HG03378 (cell line): Measurements from ENCODE around the gene FN3K.

ENCODE experiments used
- ATAC-seq: cut with Tn5 transposase; IDR thresholded peaks from one replicate; pipeline ENCODE4 v1.9.1; 2021; ENCODE audit warnings: mild to moderate bottlenecking, moderate library complexity; ENCODE audit not compliant: unreplicated experiment

The FN3K gene

DNA sequence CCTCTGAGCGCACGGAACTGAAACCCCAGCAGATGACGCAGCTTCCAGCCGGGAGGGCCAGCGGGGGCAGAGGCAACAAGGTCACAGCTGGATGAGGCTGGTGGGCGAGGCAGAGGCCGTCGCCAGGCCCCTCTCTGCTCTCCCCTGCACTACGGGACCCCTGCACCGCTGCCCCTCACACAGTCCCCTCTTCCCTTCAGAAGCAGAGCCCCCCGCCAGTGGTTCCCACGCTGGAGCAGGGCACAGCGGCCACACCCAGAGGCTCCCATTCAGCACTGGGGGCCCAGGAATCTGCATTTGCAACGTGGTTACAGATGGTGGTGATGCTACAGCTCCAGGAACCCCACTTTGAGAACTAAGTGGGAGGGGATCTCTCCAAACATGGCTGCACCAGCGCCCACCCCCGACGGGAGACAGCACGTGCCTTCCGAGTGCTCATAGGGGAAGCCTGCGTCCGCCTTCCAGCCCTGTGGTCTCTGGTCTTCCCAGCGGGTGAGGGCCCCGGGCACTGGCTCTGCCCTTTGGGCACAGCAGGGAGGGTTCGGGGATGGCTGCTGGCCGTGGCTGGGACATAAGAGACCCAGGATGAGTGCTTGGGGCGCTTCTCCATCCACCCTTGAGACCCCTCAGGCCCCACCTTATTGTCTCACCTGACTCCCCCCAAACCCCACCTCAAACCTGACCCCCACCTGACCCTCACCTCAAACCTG lies 32.2 kb upstream of the FN3K start:
- ATAC-seq: no peak

DNA sequence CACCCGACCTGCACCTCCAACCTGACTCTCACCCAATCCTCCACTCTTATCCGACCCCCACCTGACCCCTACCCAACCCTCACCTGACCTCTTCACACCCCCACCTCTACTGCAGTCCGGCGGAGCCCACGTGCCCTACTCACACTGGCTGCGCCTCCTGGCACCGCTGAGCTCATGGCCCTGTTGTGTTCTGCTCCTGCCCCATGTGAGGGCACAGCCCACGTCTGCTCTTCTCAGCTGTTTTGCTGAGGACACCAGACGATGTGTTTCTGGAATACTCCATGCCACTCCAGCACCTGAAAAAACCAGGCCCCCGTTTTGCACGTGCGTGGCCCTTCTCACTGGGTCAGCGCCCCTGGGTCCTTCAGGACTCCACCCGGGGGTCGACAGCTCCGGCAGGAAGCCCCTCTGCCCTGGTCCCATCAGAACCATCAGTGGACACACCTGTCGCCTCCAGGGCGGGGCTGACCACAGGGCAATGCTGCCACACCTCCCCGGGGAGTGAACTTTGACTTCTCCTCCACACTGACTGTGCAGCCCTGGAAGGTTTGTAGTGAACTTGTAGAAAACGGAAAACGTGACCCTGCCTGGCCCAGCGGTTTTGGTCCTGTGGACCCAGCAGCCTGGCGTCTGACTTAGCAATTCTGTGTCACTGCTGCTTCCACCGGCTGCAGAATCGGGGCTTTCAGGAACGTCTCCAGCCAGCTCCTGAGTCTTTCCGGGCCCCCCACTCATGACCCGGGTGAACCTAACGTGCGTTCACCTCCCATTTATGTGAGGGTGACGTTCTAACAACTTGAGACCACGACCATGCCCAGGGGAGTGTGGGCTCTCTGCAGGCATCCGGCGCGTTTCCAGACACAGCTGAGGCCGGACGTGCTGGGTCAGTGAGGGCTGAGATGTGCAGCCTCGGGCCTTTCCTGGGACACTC lies 31.2 kb upstream of the FN3K start:
- no peak for ATAC-seq

DNA sequence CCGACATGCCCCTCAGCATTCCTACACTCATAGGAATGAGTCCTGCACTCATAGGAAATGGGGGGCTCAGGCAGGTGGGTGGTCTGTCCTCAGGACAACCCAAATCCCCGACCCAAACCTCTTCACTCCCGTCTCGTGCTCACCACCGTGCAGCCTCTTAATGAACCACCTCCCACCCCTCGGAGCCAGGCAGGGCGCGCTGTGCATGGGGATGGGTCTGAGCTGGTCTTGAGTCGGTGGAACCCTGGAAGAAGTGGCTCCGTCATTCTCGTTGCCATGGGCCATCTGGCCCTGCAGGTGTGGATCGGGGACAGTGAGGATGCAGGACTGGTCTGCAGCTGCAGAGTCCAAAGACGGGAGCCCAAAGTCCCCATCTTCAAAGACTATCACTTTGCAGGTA lies 30.5 kb upstream of the FN3K start:
- ATAC-seq: no peak

- ATAC-seq: no peak
Observed at GRCh38 chr17:82705756-82706155, 29.7 kb upstream of the FN3K start.

DNA sequence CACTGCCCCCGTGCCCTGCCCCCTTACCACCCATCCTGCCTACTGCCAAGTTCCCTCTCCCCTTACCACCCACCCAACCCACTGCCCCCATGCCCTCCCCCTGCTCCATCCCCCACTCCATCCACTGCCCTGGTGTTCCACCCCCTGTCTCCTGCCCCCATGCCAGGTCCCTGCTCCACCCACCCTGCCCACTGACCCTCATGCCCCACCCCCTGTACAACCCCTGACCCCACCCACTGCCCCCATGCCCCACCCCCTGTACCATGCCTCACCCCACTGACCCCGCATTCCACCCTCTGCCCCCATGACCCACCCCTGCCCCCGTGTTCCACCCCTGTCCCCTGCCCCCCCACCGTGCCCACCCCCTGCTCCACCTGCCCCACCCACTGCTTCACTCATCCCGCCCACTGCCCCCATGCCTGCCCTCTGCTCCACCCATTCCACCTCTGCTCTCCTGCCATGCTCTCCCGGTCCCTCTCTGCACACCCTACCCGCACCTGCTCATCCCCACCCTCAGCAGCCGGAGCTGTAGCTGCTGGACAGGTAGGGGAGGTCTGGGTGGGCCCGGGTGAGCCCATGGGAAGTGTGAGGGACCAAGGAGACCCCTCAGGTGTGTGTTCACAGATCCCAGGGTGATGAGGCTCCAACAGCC lies 26.3 kb upstream of the FN3K start:
- no peak for ATAC-seq

DNA sequence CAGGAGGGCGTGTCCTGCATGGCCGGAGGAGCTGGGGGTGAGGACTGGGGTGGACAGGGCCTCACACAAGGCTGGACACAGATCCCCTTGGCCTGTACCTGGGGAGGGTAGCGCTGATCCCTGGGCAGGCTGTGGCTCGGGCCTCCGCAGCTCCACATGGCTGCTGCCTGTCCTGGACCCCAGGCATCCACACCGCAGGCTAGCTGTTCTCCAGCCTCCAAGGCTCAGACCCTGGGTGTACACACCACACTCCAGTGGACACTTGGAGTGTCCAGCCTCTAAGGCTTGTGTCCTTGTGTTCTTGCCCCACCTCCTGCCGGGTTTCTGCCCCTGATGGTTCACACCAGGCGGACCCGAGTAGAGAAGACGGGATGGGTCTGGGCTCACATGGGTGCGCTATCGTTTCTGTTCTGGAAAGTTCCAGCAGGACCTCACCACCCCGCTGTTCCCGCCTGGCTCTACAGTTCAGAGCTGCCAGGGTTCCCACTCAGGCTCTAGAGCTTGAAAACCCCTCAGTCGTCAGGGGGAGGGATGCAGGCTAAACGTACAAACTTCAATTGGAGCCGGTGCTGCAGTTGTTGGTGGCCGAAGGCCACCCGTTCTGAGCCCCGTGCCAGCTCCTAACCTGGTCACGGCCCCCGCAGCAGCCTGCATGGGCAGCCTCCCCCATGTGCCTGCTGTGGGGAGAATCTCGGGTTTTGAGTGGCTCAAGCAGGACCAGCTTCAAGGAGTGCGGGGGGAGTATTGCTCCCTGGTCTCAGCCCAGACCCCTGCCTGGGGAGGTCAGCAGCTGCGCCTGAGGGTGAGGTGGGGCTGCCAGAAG lies 25.5 kb upstream of the FN3K start:
- no peak for ATAC-seq

DNA sequence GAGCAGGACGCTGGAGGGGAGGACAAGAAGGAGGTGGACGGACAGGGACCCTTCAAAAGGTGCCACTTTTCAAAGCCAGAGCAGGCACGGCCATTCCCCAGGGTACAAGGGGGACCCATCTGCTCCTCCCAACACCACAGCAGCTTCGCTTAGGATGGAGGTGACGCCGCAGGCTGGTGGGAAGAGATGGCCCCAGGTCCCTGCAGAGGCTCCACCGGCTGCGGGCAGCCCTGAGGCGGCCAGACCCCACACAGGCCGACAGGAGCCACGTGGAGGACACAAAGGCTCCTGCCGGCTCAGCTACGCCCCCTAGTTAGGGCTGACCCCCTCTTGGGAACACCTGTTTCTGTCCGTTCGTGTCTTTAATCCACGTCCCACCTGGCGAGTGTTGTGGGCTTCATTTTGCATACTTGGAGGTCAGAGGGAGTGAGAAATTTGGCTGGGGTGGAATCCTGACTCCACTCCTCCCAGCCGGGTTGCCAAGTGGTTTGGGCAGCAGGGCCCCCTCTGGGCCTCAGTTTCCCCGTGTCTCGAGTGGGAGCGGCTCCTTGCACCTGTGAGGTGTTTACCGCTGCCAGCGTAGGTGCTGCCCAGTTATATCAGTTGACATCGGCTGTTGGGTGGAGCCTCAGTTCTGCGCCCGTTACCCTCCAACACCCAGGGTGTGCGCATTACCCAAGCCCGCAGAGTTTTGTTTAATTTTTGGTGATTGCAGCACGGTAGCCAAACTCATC lies 24.7 kb upstream of the FN3K start:
- no peak for ATAC-seq

- no peak for ATAC-seq
Observed at GRCh38 chr17:82713071-82713723, 22.2 kb upstream of the FN3K start.

- no peak for ATAC-seq
Observed at GRCh38 chr17:82716203-82717010, 19.0 kb upstream of the FN3K start, which contains the start of gene FN3KRP. TSS of gene FN3KRP (plus strand) at chr17:82716706. CDS start at chr17:82716756, 50 bp downstream.

DNA sequence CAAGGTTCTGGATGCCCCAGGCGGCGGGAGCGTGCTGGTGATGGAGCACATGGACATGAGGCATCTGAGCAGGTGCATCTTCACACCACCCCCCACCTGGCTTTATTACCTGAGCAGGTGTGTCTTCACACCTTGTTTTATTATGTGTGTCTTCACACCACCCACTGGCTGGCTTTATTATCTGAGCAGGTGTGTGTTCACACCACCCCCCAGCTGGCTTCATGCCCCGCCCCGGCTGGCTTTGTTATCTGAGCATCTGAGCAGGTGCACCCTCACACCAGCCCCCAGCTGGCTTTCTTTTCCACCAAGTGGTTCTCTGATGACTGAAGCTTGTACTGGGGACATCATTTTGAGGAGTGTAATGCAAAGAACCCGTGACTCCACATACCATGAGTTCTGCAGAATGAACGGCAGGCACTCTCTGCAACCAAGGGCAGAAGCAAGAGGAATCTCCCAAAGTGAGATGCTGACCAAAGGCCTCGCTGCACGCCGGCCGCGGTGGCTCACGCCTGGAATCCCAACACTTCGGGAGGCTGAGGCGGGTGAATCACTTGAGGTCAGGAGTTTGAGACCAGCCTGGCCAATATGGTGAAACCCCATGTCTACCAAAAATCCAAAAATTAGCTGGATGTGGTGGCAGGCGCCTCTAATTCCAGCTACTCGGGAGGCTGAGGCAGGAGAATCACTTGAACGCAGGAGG lies 16.3 kb upstream of the FN3K start:
- no peak for ATAC-seq

DNA sequence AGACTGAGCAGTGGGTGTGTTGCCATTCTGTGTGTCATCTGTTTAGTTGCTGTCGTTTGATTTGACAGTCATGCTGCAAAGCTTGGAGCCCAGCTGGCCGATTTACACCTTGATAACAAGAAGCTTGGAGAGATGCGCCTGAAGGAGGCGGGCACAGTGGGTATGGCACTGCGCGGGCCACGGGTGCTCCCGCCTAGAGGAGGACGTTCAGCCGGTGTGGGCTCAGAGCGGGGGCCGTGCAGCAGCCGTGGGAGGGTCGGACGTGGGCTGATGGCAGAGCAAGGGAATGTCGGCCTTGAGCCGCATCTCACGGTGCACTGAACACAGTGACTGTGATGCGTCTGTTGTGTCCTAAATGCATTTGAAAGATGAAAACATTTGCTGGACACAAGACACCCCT lies 15.2 kb upstream of the FN3K start:
- no peak for ATAC-seq

- no peak for ATAC-seq
Observed at GRCh38 chr17:82722341-82723013, 12.9 kb upstream of the FN3K start.

DNA sequence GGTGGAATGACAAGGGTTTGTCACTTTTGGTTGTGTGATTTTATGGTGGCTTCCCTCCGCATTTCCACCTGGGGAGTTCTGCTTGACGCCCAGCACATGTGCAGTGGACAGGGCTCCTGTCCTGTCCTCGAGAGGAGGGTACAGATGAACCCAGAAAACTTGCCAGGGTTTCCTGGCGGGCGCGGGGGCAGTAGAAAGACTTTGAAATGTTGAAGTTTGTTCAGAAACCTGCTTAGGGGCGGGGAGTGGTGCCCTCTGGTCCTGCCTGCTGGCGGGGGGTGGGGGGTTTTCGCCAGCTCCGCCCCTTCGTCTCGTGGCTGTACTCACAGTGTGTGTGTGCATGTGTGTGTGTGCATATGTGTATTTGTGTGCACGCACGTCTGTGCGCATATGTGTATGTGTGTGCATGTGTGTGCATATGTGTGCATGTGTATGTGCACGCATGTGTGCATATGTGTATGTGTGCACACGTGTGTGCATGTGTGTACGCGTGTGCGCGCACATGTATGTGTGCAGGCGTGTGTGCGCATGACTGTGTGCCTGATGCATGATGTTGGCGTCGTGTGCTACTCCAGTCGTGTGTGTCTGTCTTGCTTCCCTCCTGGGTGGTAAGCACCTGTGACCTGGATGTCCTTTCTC lies 12.1 kb upstream of the FN3K start:
- no peak for ATAC-seq

GRCh38 chr17:82726427-82726826 lies 9.0 kb upstream of the FN3K start:
- ATAC-seq: no peak

- ATAC-seq: no peak
Observed at GRCh38 chr17:82729479-82730260, 5.7 kb upstream of the FN3K start.

DNA sequence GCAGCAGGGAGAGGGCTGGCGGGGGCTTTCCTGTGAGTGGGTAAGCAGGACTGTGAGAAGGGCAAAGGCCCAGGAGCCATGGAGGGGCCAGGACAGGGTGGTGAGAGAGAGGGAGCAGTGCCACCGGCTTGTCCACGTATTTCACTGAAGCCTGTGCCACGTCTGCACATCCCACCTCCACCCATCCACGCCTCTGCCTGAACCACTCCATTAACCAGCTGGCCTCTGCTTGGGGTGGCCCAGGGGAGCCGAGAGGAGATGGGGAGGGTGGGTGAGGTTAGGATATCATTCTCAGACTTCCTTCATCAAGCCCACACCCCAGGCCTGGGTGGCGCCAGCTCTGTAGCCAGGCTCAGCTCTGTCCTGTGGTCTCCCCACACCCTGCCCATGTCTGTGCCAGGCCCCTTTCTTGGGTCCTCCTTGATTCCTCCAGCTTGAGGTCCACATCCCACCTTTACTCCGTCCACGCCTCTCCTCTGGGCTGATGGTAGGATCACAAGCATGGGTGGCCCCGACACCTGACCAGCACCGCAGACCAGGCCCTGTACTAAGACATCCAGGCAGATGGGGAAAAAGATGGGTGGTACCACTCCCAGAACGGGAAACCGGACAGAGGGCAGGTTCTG lies 3.2 kb upstream of the FN3K start:
- ATAC-seq: no peak
